Esophagus (tissue), 2 donors: ENCODE results near the gene RHCG. TPM values are rescaled to one million over a fixed set of nuclear protein-coding genes. Genes with fewer than 3 reads are reported as not detected.
A peak's percentile ranks its signal among the peaks of the same experiment; 100 is the strongest.

ENCODE experiments used
- H3K27ac ChIP-seq, 2 donors: one replicate each; pipeline ENCODE4 v1.5.1; 2013; ENCODE audit warnings: low read depth in 2 of 2, mild to moderate bottlenecking in 2 of 2, inconsistent platforms in 1 of 2, low read length in 1 of 2, moderate library complexity in 1 of 2
- H3K27me3 ChIP-seq, 2 donors: one replicate each; pipeline ENCODE4 v1.6.1; 2013; ENCODE audit warnings: low read length in 2 of 2, control low read depth in 1 of 2, mild to moderate bottlenecking in 1 of 2; ENCODE audit not compliant: insufficient read depth in 2 of 2, control insufficient read depth in 1 of 2
- H3K36me3 ChIP-seq, 2 donors: one replicate each; pipeline ENCODE4 v1.6.1; 2013; ENCODE audit warnings: low read length in 1 of 2; ENCODE audit not compliant: control insufficient read depth in 2 of 2, insufficient read depth in 2 of 2
- H3K4me1 ChIP-seq, 2 donors: one replicate each; pipeline ENCODE4 v1.6.1; 2013; ENCODE audit warnings: low read length in 1 of 2; ENCODE audit not compliant: control insufficient read depth in 2 of 2, insufficient read depth in 2 of 2
- H3K4me3 ChIP-seq, 2 donors: one replicate each; pipeline ENCODE4 v1.5.1; 2013; ENCODE audit warnings: low read length in 2 of 2, mild to moderate bottlenecking in 2 of 2, low read depth in 1 of 2, moderate library complexity in 1 of 2
- H3K9me3 ChIP-seq, 2 donors: one replicate each; pipeline ENCODE4 v1.6.1; 2013; ENCODE audit warnings: mild to moderate bottlenecking in 2 of 2, low read depth in 1 of 2, low read length in 1 of 2, moderate library complexity in 1 of 2; ENCODE audit not compliant: control insufficient read depth in 2 of 2, insufficient read depth in 1 of 2
- WGBS, 2 donors: extraction: QIAGEN DNeasy Blood & Tissue Kit; methylation state at CpG; one replicate each; pipeline ENCODE4 v1.1.7; 2013; 5-methylcytosine and 5-hydroxymethylcytosine counted together
- polyA plus RNA-seq, 2 donors: library from polyadenylated mRNA; stranded (reverse); fragments of 200-250 nt; gene quantifications; one replicate each; pipeline ENCODE4 v1.2.3, GENCODE V29; 2013
- donor health status: healthy with polysubstance abuse.
- donor health status: Bipolar disorder and iron deficiency.

Gene RHCG
- polyA plus RNA-seq, 2 donors = 3,283 to 3,991 TPM

- no peak overlapping the region for H3K4me3 ChIP-seq
- 70 to 83% methylated on average over 4 of the region's 4 CpGs for WGBS, 2 donors
- peaks cover 0 to 9% of the 10 kb centered on the region in 2 donors for H3K4me1 ChIP-seq
- no peaks in the 10 kb centered on the region for H3K27me3 ChIP-seq
- H3K36me3 ChIP-seq = no peaks in the 10 kb centered on the region
- no peaks in the 10 kb centered on the region for H3K9me3 ChIP-seq
- peak overlapping the region; percentile 86 to 92 for H3K27ac ChIP-seq
Observed at GRCh38 chr15:89512631-89513030, 16.2 kb upstream of the RHCG start.

GRCh38 chr15:89506026-89506686, 9.8 kb upstream of the RHCG start:
- peaks cover 0 to 12% of the 10 kb centered on the region in 2 donors for H3K4me1 ChIP-seq
- H3K9me3 ChIP-seq = no peaks in the 10 kb centered on the region
- no peaks in the 10 kb centered on the region for H3K27me3 ChIP-seq
- H3K27ac ChIP-seq = peak overlapping the region; percentile 72 to 87
- WGBS, 2 donors = 77 to 83% methylated on average over 4 of the region's 4 CpGs
- H3K36me3 ChIP-seq = no peaks in the 10 kb centered on the region
- H3K4me3 ChIP-seq = no peak overlapping the region

- WGBS, 2 donors = 64 to 76% methylated on average over 4 of the region's 4 CpGs
- peak overlapping the region; percentile 94 to 96 for H3K27ac ChIP-seq
- H3K4me3 ChIP-seq = no peak overlapping the region
- H3K27me3 ChIP-seq = no peaks in the 10 kb centered on the region
- no peaks in the 10 kb centered on the region for H3K36me3 ChIP-seq
- peaks cover under 1 to 16% of the 10 kb centered on the region in 2 donors for H3K4me1 ChIP-seq
- no peaks in the 10 kb centered on the region for H3K9me3 ChIP-seq
Observed at GRCh38 chr15:89504166-89504565, 7.8 kb upstream of the RHCG start.

GRCh38 chr15:89502867-89503595, 6.6 kb upstream of the RHCG start:
- H3K9me3 ChIP-seq = no peaks in the 10 kb centered on the region
- no peak overlapping the region for H3K4me3 ChIP-seq
- peaks cover 2 to 18% of the 10 kb centered on the region in 2 donors for H3K4me1 ChIP-seq
- no peaks in the 10 kb centered on the region for H3K36me3 ChIP-seq
- no peaks in the 10 kb centered on the region for H3K27me3 ChIP-seq
- WGBS, 2 donors = 48 to 63% methylated on average over 7 of the region's 7 CpGs
- H3K27ac ChIP-seq = peak overlapping the region; percentile 94 to 97

- 79 to 91% methylated on average over 5 of the region's 5 CpGs for WGBS, 2 donors
- no peaks in the 10 kb centered on the region for H3K9me3 ChIP-seq
- peak overlapping the region in 1 of 2 donors; percentile 1 for H3K4me3 ChIP-seq
- peaks cover 2 to 18% of the 10 kb centered on the region in 2 donors for H3K4me1 ChIP-seq
- peak overlapping the region; percentile 91 to 97 for H3K27ac ChIP-seq
- no peaks in the 10 kb centered on the region for H3K36me3 ChIP-seq
- H3K27me3 ChIP-seq = no peaks in the 10 kb centered on the region
Observed at GRCh38 chr15:89501646-89502045, 5.3 kb upstream of the RHCG start.

- WGBS, 2 donors = 71 to 72% methylated on average over 10 of the region's 10 CpGs
- H3K4me3 ChIP-seq = peak overlapping the region; percentile 3 to 21
Observed at GRCh38 chr15:89500397-89501270, 4.3 kb upstream of the RHCG start.

GRCh38 chr15:89499156-89499555, 2.8 kb upstream of the RHCG start:
- 78 to 81% methylated on average over 8 of the region's 8 CpGs for WGBS, 2 donors
- Histone ChIP-seq H3K27me3 (peaks cover 0 to 5% of the 10 kb centered on the region in 2 donors), H3K9me3 (no peaks in the 10 kb centered on the region), H3K4me1 (peaks cover 5 to 14% of the 10 kb centered on the region in 2 donors), H3K27ac (peak overlapping the region; percentile 91 to 97), H3K36me3 (peaks cover 0 to 7% of the 10 kb centered on the region in 2 donors), H3K4me3 (peak overlapping the region in 1 of 2 donors; percentile 12)

More at GRCh38 chr15:89500397-89501270, 4.3 kb upstream of the RHCG start:
- H3K9me3 ChIP-seq = no peaks in the 10 kb centered on the region
- peaks cover 0 to 7% of the 10 kb centered on the region in 2 donors for H3K36me3 ChIP-seq
- H3K27ac ChIP-seq = peak overlapping the region; percentile 91 to 97
- H3K4me1 ChIP-seq = peaks cover 2 to 15% of the 10 kb centered on the region in 2 donors
- peaks cover 0 to 2% of the 10 kb centered on the region in 2 donors for H3K27me3 ChIP-seq

GRCh38 chr15:89498574-89498906, 2.2 kb upstream of the RHCG start:
- peak overlapping the region; percentile 91 to 97 for H3K27ac ChIP-seq
- H3K9me3 ChIP-seq = no peaks in the 10 kb centered on the region
- peaks cover 0 to 7% of the 10 kb centered on the region in 2 donors for H3K36me3 ChIP-seq
- peaks cover 0 to 5% of the 10 kb centered on the region in 2 donors for H3K27me3 ChIP-seq
- no peak overlapping the region for H3K4me3 ChIP-seq
- 41 to 67% methylated on average over 2 of the region's 2 CpGs for WGBS, 2 donors
- H3K4me1 ChIP-seq = peaks cover 5 to 10% of the 10 kb centered on the region in 2 donors

GRCh38 chr15:89497231-89497630, 848 bp upstream of the RHCG start:
- H3K36me3 ChIP-seq = peaks cover 0 to 16% of the 10 kb centered on the region in 2 donors
- peaks cover 0 to 5% of the 10 kb centered on the region in 2 donors for H3K27me3 ChIP-seq
- peak overlapping the region in 1 of 2 donors; percentile 50 for H3K27ac ChIP-seq
- peaks cover 5 to 10% of the 10 kb centered on the region in 2 donors for H3K4me1 ChIP-seq
- peak overlapping the region in 1 of 2 donors; percentile 67 for H3K4me3 ChIP-seq
- 63 to 71% methylated on average over 1 of the region's 1 CpG for WGBS, 2 donors
- H3K9me3 ChIP-seq = no peaks in the 10 kb centered on the region
